Liver (tissue), 9 donors: ENCODE results near the gene PKHD1. TPM values are rescaled to one million over a fixed set of nuclear protein-coding genes. Genes with fewer than 3 reads are reported as not detected.

Experiments
- DNase-seq: peaks from one replicate; pipeline ENCODE4 v3.0.0-alpha.2; 2017; ENCODE audit warnings: low spot score
- H3K27ac ChIP-seq, 2 donors: one replicate each; pipeline ENCODE4 v1.7.0; 2013; ENCODE audit warnings: inconsistent platforms in 2 of 2, low read length in 2 of 2, control low read depth in 1 of 2, low read depth in 1 of 2, mild to moderate bottlenecking in 1 of 2
- H3K27me3 ChIP-seq, 4 donors: one replicate each; pipeline versions ENCODE4 v1.6.1 to v1.7.0; 2013; ENCODE audit warnings: low read length in 3 of 4, inconsistent platforms in 1 of 4, mild to moderate bottlenecking in 1 of 4, moderate library complexity in 1 of 4; ENCODE audit not compliant: control insufficient read depth in 4 of 4, insufficient read depth in 4 of 4
- H3K36me3 ChIP-seq, 4 donors: one replicate each; pipeline versions ENCODE4 v1.6.1 to v1.7.0; 2013; ENCODE audit warnings: low read length in 3 of 4, mild to moderate bottlenecking in 3 of 4, low read depth in 1 of 4, moderate library complexity in 1 of 4; ENCODE audit not compliant: control insufficient read depth in 4 of 4, insufficient read depth in 3 of 4
- H3K4me1 ChIP-seq, 4 donors: one replicate each; pipeline versions ENCODE4 v1.6.1 to v1.7.0; 2013; ENCODE audit warnings: low read length in 3 of 4, mild to moderate bottlenecking in 3 of 4, moderate library complexity in 1 of 4; ENCODE audit not compliant: control insufficient read depth in 4 of 4, insufficient read depth in 4 of 4
- H3K4me3 ChIP-seq, 3 donors: one replicate each; pipeline versions ENCODE4 v1.6.1 to v1.7.0; 2013; ENCODE audit warnings: low read length in 3 of 3, control low read depth in 1 of 3, low read depth in 1 of 3, mild to moderate bottlenecking in 1 of 3
- H3K9ac ChIP-seq, 2 donors: one replicate each; pipeline ENCODE4 v1.7.0; 2013; ENCODE audit warnings: low read length in 2 of 2, mild to moderate bottlenecking in 2 of 2, moderate library complexity in 2 of 2, control low read depth in 1 of 2, low read depth in 1 of 2
- H3K9me3 ChIP-seq, 4 donors: one replicate each; pipeline versions ENCODE4 v1.6.1 to v1.7.0; 2013; ENCODE audit warnings: low read length in 3 of 4; ENCODE audit not compliant: control insufficient read depth in 4 of 4
- ATF3 ChIP-seq: IDR thresholded peaks from 2 replicates; pipeline ENCODE4 v1.6.1; 2016; ENCODE audit warnings: antibody characterized with exemption
- CTCF ChIP-seq: fragments of 150-350 bp; IDR thresholded peaks from 2 replicates; pipeline ENCODE4 v1.5.1; 2017; ENCODE audit warnings: improper control_type of control experiment, low read depth, low read length; ENCODE audit not compliant: missing input control
- EGR1 ChIP-seq, 2 donors: IDR thresholded peaks; 2 replicates each; pipeline ENCODE4 v1.6.1; 2016 to 2018; ENCODE audit warnings: antibody characterized with exemption in 2 of 2, low read depth in 2 of 2
- FOXA1 ChIP-seq: IDR thresholded peaks from 2 replicates; pipeline ENCODE4 v1.6.1; 2016; ENCODE audit warnings: antibody characterized with exemption
- HNF4G ChIP-seq: IDR thresholded peaks from 2 replicates; pipeline ENCODE4 v1.6.1; 2016; ENCODE audit warnings: antibody characterized with exemption
- MAX ChIP-seq: IDR thresholded peaks from 2 replicates; pipeline ENCODE4 v1.6.1; 2016; ENCODE audit warnings: antibody characterized with exemption
- REST ChIP-seq: IDR thresholded peaks from 2 replicates; pipeline ENCODE4 v1.6.1; 2016; ENCODE audit warnings: antibody characterized with exemption, mild to moderate bottlenecking
- SP1 ChIP-seq: IDR thresholded peaks from 2 replicates; pipeline ENCODE4 v1.6.1; 2018; ENCODE audit warnings: antibody characterized with exemption, mild to moderate bottlenecking
- TAF1 ChIP-seq: conservative IDR thresholded peaks from 2 replicates; pipeline ENCODE4 v1.6.1; 2016; ENCODE audit warnings: antibody characterized with exemption, mild to moderate bottlenecking
- ZBTB33 ChIP-seq: IDR thresholded peaks from 2 replicates; pipeline ENCODE4 v1.6.1; 2016; ENCODE audit warnings: antibody characterized with exemption
- WGBS: extraction: QIAGEN DNeasy Blood & Tissue Kit; methylation state at CpG from one replicate; pipeline ENCODE4 v1.1.7; 2013; 5-methylcytosine and 5-hydroxymethylcytosine counted together
- polyA plus RNA-seq, 2 donors: library from polyadenylated mRNA; stranded (reverse) in 1 of 2; unstranded in 1 of 2; fragments of 200-250 nt in 1 of 2; fragments of >200 nt in 1 of 2; fragmentation: Nextera tagmentation in 1 of 2; extraction: Ambion mirVana in 1 of 2; gene quantifications; one replicate each; pipeline versions ENCODE4 v1.2.1 to v1.2.3, GENCODE V29; 2013 to 2015
- total RNA-seq, 2 donors: library from RNA; depleted of rRNA; stranded (reverse); fragments of >200 nt; gene quantifications; one replicate each; pipeline ENCODE4 v1.2.3, GENCODE V29; 2014
- donor health status: healthy.
- donor health status: healthy.
- donor health status: healthy.
- donor health status: healthy.
- donor health status: healthy.

PKHD1 gene
- total and polyA plus RNA-seq, 4 donors = 0.45 to 10.6 (median 3.2) TPM

- DNase-seq = no peak
- WGBS = 71% methylated on average over 3 of the region's 3 CpGs
- Histone ChIP-seq H3K36me3 (no peaks in the 10 kb centered on the region), H3K9me3 (no peaks in the 10 kb centered on the region), H3K4me1 (peaks cover 0 to 8% (median 0%) of the 10 kb centered on the region in 4 donors), H3K9ac (no peak overlapping the region), H3K27me3 (no peaks in the 10 kb centered on the region), H3K4me3 (no peak overlapping the region), H3K27ac (no peak overlapping the region)
- TF ChIP-seq CTCF (no peak), HNF4G (no peak), FOXA1 (no peak), REST (no peak), MAX (no peak), ATF3 (no peak), SP1 (no peak)
These were observed 375.5 kb downstream of the PKHD1 start for GRCh38 chr6:51711876-51712275.

GRCh38 chr6:51706086-51706485 lies 381.3 kb downstream of the PKHD1 start:
- no peaks in the 10 kb centered on the region for H3K27me3 ChIP-seq
- DNase-seq = no peak
- no peak overlapping the region for H3K27ac ChIP-seq
- no peaks in the 10 kb centered on the region for H3K36me3 ChIP-seq
- H3K9ac ChIP-seq = no peak overlapping the region
- TF ChIP-seq ZBTB33 (no peak), TAF1 (no peak), EGR1 (IDR thresholded peaks at IDR 0.05; ENCODE audit: low read depth in 2 of 2) (no peak)
- H3K9me3 ChIP-seq = no peaks in the 10 kb centered on the region
- H3K4me1 ChIP-seq = peaks cover 2 to 15% (median 5%) of the 10 kb centered on the region in 4 donors
- H3K4me3 ChIP-seq = no peak overlapping the region
- WGBS = 88% methylated on average over 2 of the region's 2 CpGs
